ENCODE measurements around the gene AP2B1. TPM values are rescaled to one million over a fixed set of nuclear protein-coding genes. Genes with fewer than 3 reads are reported as not detected.

Gene AP2B1
- total RNA-seq, 4 donors from 2014 or later: 32.2 to 102 (median 60.1) TPM

DNA sequence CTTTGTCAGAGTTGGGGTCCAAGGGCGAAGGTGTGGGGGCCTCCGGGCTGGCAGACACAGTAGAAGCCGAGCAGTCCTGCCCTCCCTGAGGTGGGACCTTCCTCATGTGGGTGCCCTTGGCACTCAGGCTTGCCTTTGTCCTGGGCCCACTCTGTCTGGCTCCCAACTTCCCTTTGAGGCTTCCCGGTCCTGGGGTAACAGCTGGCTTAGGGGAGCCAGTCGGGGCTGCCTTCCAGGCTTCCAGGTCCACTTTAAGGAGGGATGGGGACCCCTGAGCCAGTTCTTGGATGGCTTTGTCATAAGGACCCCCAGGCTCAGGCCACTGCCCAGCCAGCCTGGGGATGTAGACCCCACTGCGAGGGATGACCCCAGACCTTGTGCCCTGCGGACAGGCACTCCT is 158.1 kb downstream of the AP2B1 start:
- peaks cover 59% of the 10 kb centered on the region for H3K27me3 ChIP-seq
- no peak for DNase-seq
- 85% methylated on average over 4 of the region's 7 CpGs; no CpG with 5 or more reads in 1 of the 2 donors for WGBS, 2 donors (ENCODE audit: low coverage in 1 of 2)

DNA sequence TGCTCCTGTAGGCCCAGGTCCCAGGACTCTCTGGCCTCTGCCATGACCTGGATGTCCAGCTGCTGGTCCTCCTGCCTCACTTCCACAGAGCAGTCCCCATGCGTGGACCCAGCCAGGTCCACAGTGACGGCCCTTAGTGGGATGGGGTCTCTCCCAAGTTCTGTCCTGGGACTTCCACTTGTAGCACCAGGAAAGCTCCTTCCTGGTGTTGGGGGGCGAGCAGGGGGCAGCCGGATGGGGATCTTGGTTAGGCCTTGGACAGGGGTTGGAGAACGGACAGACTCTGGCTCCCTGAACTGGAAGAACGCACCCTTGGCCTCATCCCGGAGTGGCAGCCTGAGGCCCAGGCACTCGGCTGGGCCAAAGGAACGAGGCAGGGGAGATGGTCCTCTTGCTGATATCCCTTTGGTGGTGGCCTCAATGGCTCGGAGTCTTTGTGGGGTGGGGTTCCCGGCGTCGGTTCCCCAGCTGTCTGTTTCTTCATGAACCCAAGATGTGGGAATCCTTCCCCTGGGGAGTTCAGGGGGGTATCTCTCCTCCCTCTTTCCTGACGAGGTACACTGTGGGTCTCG is 158.7 kb downstream of the AP2B1 start:
- Histone ChIP-seq H3K4me3 (no peak overlapping the region), H3K36me3 (no peaks in the 10 kb centered on the region), H3K27ac (no peak overlapping the region), H3K4me1 (peaks cover 5 to 11% (median 11%) of the 10 kb centered on the region in 4 donors), H3K27me3 (peaks cover 59% of the 10 kb centered on the region), H3K9me3 (no peaks in the 10 kb centered on the region)
- TF ChIP-seq POLR2AphosphoS5 (IDR thresholded peaks at IDR 0.05) (no peak), EP300 (IDR thresholded peaks at IDR 0.05; ENCODE audit: low read depth) (no peak), POLR2A (IDR thresholded peaks at IDR 0.05) (no peak)
- TF ChIP-seq, protein P1, sequence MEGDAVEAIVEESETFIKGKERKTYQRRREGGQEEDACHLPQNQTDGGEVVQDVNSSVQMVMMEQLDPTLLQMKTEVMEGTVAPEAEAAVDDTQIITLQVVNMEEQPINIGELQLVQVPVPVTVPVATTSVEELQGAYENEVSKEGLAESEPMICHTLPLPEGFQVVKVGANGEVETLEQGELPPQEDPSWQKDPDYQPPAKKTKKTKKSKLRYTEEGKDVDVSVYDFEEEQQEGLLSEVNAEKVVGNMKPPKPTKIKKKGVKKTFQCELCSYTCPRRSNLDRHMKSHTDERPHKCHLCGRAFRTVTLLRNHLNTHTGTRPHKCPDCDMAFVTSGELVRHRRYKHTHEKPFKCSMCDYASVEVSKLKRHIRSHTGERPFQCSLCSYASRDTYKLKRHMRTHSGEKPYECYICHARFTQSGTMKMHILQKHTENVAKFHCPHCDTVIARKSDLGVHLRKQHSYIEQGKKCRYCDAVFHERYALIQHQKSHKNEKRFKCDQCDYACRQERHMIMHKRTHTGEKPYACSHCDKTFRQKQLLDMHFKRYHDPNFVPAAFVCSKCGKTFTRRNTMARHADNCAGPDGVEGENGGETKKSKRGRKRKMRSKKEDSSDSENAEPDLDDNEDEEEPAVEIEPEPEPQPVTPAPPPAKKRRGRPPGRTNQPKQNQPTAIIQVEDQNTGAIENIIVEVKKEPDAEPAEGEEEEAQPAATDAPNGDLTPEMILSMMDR (IDR thresholded peaks at IDR 0.05): no peak
- no peak for DNase-seq
- intact Hi-C loops (cut with DNase I; ENCODE audit: low total_unique reads): loop anchor here (5.0 to 10.0 kb wide), 3 partner anchors 51 to 199 kb away; no protein-coding TSS in a partner anchor
- in situ Hi-C loops (cut with MboI; ENCODE audit: low pct_ligation_motif_present in 1 of 4, low pct_unique_long_range_greater_than_20kb in 1 of 4, low sequenced_read_pairs in 3 of 4): loop anchor here (10.0 to 25.0 kb wide), 4 partner anchors 134 to 609 kb away; partner anchors contain the start of genes NLE1 (in 1 of the 4) and UNC45B (in 1 of the 4)
- WGBS, 2 donors (ENCODE audit: low coverage in 1 of 2): 81% methylated on average over 15 of the region's 15 CpGs; no CpG with 5 or more reads in 1 of the 2 donors

More for the DNA sequence above, 158.1 kb downstream of the AP2B1 start:
- intact Hi-C loops (cut with DNase I; ENCODE audit: low total_unique reads) (loop anchor here (5.0 to 10.0 kb wide), 3 partner anchors 50 to 198 kb away; no protein-coding TSS in a partner anchor), in situ Hi-C loops (cut with MboI; ENCODE audit: low pct_ligation_motif_present in 1 of 4, low pct_unique_long_range_greater_than_20kb in 1 of 4, low sequenced_read_pairs in 3 of 4) (loop anchor here (10.0 to 25.0 kb wide), 4 partner anchors 133 to 608 kb away; partner anchors contain the start of genes NLE1 (in 1 of the 4) and UNC45B (in 1 of the 4))
- Histone ChIP-seq H3K4me1 (peaks cover 5 to 11% (median 11%) of the 10 kb centered on the region in 4 donors), H3K36me3 (no peaks in the 10 kb centered on the region), H3K27ac (no peak overlapping the region), H3K9me3 (no peaks in the 10 kb centered on the region), H3K4me3 (no peak overlapping the region)
- TF ChIP-seq, protein P1 (IDR thresholded peaks at IDR 0.05): no peak
- TF ChIP-seq POLR2AphosphoS5 (IDR thresholded peaks at IDR 0.05): no peak
- TF ChIP-seq EP300 (IDR thresholded peaks at IDR 0.05; ENCODE audit: low read depth): no peak
- no peak for TF ChIP-seq POLR2A (IDR thresholded peaks at IDR 0.05)

- Histone ChIP-seq H3K27me3 (peaks cover 49% of the 10 kb centered on the region), H3K36me3 (no peaks in the 10 kb centered on the region), H3K9me3 (no peaks in the 10 kb centered on the region), H3K27ac (no peak overlapping the region), H3K4me3 (no peak overlapping the region), H3K4me1 (peaks cover 5 to 10% (median 5%) of the 10 kb centered on the region in 4 donors)
- intact Hi-C loops (cut with DNase I; ENCODE audit: low total_unique reads) (loop anchor here (5.0 to 10.0 kb wide), 3 partner anchors 53 to 200 kb away; no protein-coding TSS in a partner anchor), in situ Hi-C loops (cut with MboI; ENCODE audit: low pct_ligation_motif_present in 1 of 4, low pct_unique_long_range_greater_than_20kb in 1 of 4, low sequenced_read_pairs in 3 of 4) (loop anchor here (10.0 to 25.0 kb wide), 4 partner anchors 135 to 610 kb away; partner anchors contain the start of genes NLE1 (in 1 of the 4) and UNC45B (in 1 of the 4))
- WGBS, 2 donors (ENCODE audit: low coverage in 1 of 2): 32% methylated on average over 12 of the region's 12 CpGs; no CpG with 5 or more reads in 1 of the 2 donors
- peak; percentile 77 for DNase-seq
- TF ChIP-seq POLR2A (IDR thresholded peaks at IDR 0.05) (no peak), POLR2AphosphoS5 (IDR thresholded peaks at IDR 0.05) (no peak), EP300 (IDR thresholded peaks at IDR 0.05; ENCODE audit: low read depth) (no peak)
- TF ChIP-seq, protein P1 (IDR thresholded peaks at IDR 0.05): peak; percentile 89 to 94 (median 91)
Observed at GRCh38 chr17:35747540-35748017, 160.5 kb downstream of the AP2B1 start.

DNA sequence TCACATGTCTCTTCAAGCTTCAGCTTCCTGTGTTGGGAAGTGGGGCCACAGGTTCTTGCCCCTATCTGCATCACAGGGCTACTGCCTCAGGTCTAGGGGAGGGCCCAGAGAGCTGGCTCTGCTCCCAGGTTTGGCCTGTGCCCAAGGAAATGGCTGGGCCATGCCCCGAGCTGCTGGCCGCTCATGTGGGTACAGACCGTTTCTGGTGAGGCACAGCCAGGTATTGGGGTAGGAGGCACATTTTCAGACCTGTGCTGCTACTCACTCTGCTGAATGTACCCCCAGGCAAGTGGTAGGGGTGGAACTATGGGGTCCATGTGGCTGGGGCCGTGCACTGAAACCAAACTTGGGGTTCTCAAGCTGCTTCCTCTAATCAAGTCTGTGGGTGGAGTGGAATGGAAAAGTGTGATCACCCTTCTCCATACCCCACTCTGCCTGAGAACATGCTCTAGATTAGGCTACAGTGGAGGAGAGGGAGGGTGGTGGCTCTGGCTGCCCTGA is 161.3 kb downstream of the AP2B1 start:
- no peak for DNase-seq
- H3K27me3 ChIP-seq: peaks cover 44% of the 10 kb centered on the region
- H3K9me3 ChIP-seq: no peaks in the 10 kb centered on the region
- TF ChIP-seq EP300 (IDR thresholded peaks at IDR 0.05; ENCODE audit: low read depth) (no peak), POLR2AphosphoS5 (IDR thresholded peaks at IDR 0.05) (no peak), POLR2A (IDR thresholded peaks at IDR 0.05) (no peak)
- TF ChIP-seq, protein P1 (IDR thresholded peaks at IDR 0.05): no peak
- in situ Hi-C loops (cut with MboI; ENCODE audit: low pct_ligation_motif_present in 1 of 4, low pct_unique_long_range_greater_than_20kb in 1 of 4, low sequenced_read_pairs in 3 of 4) (loop anchor here (10.0 to 25.0 kb wide), 4 partner anchors 136 to 611 kb away; partner anchors contain the start of genes NLE1 (in 1 of the 4) and UNC45B (in 1 of the 4)), intact Hi-C loops (cut with DNase I; ENCODE audit: low total_unique reads) (loop anchor here (5.0 to 10.0 kb wide), 3 partner anchors 54 to 201 kb away; no protein-coding TSS in a partner anchor)
- H3K4me3 ChIP-seq: no peak overlapping the region
- H3K4me1 ChIP-seq: peaks cover 5 to 17% (median 5%) of the 10 kb centered on the region in 4 donors
- WGBS, 2 donors (ENCODE audit: low coverage in 1 of 2): 18% methylated on average over 3 of the region's 4 CpGs; no CpG with 5 or more reads in 1 of the 2 donors
- no peaks in the 10 kb centered on the region for H3K36me3 ChIP-seq
- no peak overlapping the region for H3K27ac ChIP-seq

Measured in transverse colon (tissue), 4 donors.